ENCODE results near the gene HLA-F.

The HLA-F gene

GRCh38 chr6:29743025-29743424 is 19.8 kb downstream of the HLA-F start:
- H3K4me3 ChIP-seq (ENCODE audit: control insufficient read depth in 1 of 7, extremely low read depth in 1 of 7, insufficient read depth in 4 of 7, low read depth in 2 of 7, low read length in 6 of 7): no peak overlapping the region
- peaks cover 0 to 13% (median 5%) of the 10 kb centered on the region in 5 experiments for H3K27me3 ChIP-seq (replicated peaks in 2 of 5; ENCODE audit: control insufficient read depth in 4 of 5, insufficient read depth in 5 of 5, low read length in 4 of 5)
- 56% methylated on average over 1 of the region's 1 CpG for WGBS (ENCODE audit: insufficient coverage)
- peaks cover 0 to 4% (median under 1%) of the 10 kb centered on the region in 4 experiments for H3K4me1 ChIP-seq (ENCODE audit: control extremely low read depth in 1 of 4, control insufficient read depth in 4 of 4, insufficient read depth in 4 of 4, low read length in 3 of 4)
- CTCF ChIA-PET: interaction anchor here (1.0 to 1.8 kb wide), 2 partner anchors 37 to 92 kb away, joined by 4 to 5 read pairs; no protein-coding TSS in a partner anchor
- no peak overlapping the region for H3K27ac ChIP-seq (ENCODE audit: insufficient read depth in 1 of 2, low read depth in 1 of 2, low read length in 2 of 2, poor library complexity in 1 of 2, severe bottlenecking in 2 of 2)
- H3K9me3 ChIP-seq (ENCODE audit: control extremely low read depth in 1 of 5, control insufficient read depth in 4 of 5, insufficient read depth in 2 of 5, low read depth in 1 of 5, low read length in 4 of 5): no peaks in the 10 kb centered on the region
- DNase-seq: no peak
- no peaks in the 10 kb centered on the region for H3K36me3 ChIP-seq (ENCODE audit: control insufficient read depth in 4 of 4, insufficient read depth in 4 of 4, low read length in 3 of 4)
- POLR2A ChIA-PET: no interaction called here

GRCh38 chr6:29743568-29743967 is 20.3 kb downstream of the HLA-F start:
- H3K36me3 ChIP-seq (ENCODE audit: control insufficient read depth in 4 of 4, insufficient read depth in 4 of 4, low read length in 3 of 4): no peaks in the 10 kb centered on the region
- no peak for DNase-seq
- ChIA-PET CTCF (interaction anchor here (1.0 to 1.8 kb wide), 2 partner anchors 38 to 91 kb away, joined by 4 to 5 read pairs; no protein-coding TSS in a partner anchor), POLR2A (no interaction called here)
- H3K9me3 ChIP-seq (ENCODE audit: control extremely low read depth in 1 of 5, control insufficient read depth in 4 of 5, insufficient read depth in 2 of 5, low read depth in 1 of 5, low read length in 4 of 5): no peaks in the 10 kb centered on the region
- H3K4me3 ChIP-seq (ENCODE audit: control insufficient read depth in 1 of 7, extremely low read depth in 1 of 7, insufficient read depth in 4 of 7, low read depth in 2 of 7, low read length in 6 of 7): no peak overlapping the region
- peaks cover 0 to 13% (median 9%) of the 10 kb centered on the region in 5 experiments for H3K27me3 ChIP-seq (replicated peaks in 2 of 5; ENCODE audit: control insufficient read depth in 4 of 5, insufficient read depth in 5 of 5, low read length in 4 of 5)
- 100% methylated on average over 1 of the region's 6 CpGs for WGBS (ENCODE audit: insufficient coverage)
- peaks cover 0 to 9% (median 5%) of the 10 kb centered on the region in 4 experiments for H3K4me1 ChIP-seq (ENCODE audit: control extremely low read depth in 1 of 4, control insufficient read depth in 4 of 4, insufficient read depth in 4 of 4, low read length in 3 of 4)
- H3K27ac ChIP-seq (ENCODE audit: insufficient read depth in 1 of 2, low read depth in 1 of 2, low read length in 2 of 2, poor library complexity in 1 of 2, severe bottlenecking in 2 of 2): no peak overlapping the region

DNA sequence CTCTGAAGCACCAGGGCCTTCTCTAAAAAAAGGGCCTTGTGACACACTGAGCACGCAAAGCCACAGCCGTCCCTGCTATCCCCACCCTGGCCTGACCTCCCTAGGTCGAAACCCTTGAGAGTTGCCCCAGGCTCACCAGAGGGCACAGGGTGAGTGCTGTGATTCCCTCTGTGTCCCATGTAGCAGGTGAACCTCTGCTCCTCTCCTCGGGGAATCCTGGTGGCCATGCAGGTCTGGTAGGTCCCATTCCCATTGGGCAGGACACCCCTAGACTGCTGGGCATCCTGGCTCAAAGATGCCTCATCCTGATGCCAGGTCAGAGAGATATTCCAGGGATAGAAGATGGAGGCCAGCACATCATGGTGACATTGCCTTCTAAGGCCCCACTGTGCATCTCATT is 20.9 kb downstream of the HLA-F start:
- ChIA-PET CTCF (no interaction called here), POLR2A (no interaction called here)
- Histone ChIP-seq H3K4me1 (ENCODE audit: control extremely low read depth in 1 of 4, control insufficient read depth in 4 of 4, insufficient read depth in 4 of 4, low read length in 3 of 4) (peaks cover 0 to 14% (median 9%) of the 10 kb centered on the region in 4 experiments), H3K36me3 (ENCODE audit: control insufficient read depth in 4 of 4, insufficient read depth in 4 of 4, low read length in 3 of 4) (no peaks in the 10 kb centered on the region), H3K4me3 (ENCODE audit: control insufficient read depth in 1 of 7, extremely low read depth in 1 of 7, insufficient read depth in 4 of 7, low read depth in 2 of 7, low read length in 6 of 7) (no peak overlapping the region), H3K9me3 (ENCODE audit: control extremely low read depth in 1 of 5, control insufficient read depth in 4 of 5, insufficient read depth in 2 of 5, low read depth in 1 of 5, low read length in 4 of 5) (no peaks in the 10 kb centered on the region), H3K27me3 (replicated peaks in 2 of 5; ENCODE audit: control insufficient read depth in 4 of 5, insufficient read depth in 5 of 5, low read length in 4 of 5) (peaks cover 0 to 13% (median 9%) of the 10 kb centered on the region in 5 experiments), H3K27ac (ENCODE audit: insufficient read depth in 1 of 2, low read depth in 1 of 2, low read length in 2 of 2, poor library complexity in 1 of 2, severe bottlenecking in 2 of 2) (no peak overlapping the region)
- no peak for DNase-seq
- 100% methylated on average over 4 of the region's 4 CpGs for WGBS (ENCODE audit: insufficient coverage)

- Histone ChIP-seq H3K9me3 (ENCODE audit: control extremely low read depth in 1 of 5, control insufficient read depth in 4 of 5, insufficient read depth in 2 of 5, low read depth in 1 of 5, low read length in 4 of 5) (no peaks in the 10 kb centered on the region), H3K4me1 (ENCODE audit: control extremely low read depth in 1 of 4, control insufficient read depth in 4 of 4, insufficient read depth in 4 of 4, low read length in 3 of 4) (peaks cover 3 to 19% (median 10%) of the 10 kb centered on the region in 4 experiments), H3K4me3 (ENCODE audit: control insufficient read depth in 1 of 7, extremely low read depth in 1 of 7, insufficient read depth in 4 of 7, low read depth in 2 of 7, low read length in 6 of 7) (no peak overlapping the region), H3K27me3 (replicated peaks in 2 of 5; ENCODE audit: control insufficient read depth in 4 of 5, insufficient read depth in 5 of 5, low read length in 4 of 5) (peaks cover 0 to 16% (median 9%) of the 10 kb centered on the region in 5 experiments), H3K36me3 (ENCODE audit: control insufficient read depth in 4 of 4, insufficient read depth in 4 of 4, low read length in 3 of 4) (no peaks in the 10 kb centered on the region), H3K27ac (ENCODE audit: insufficient read depth in 1 of 2, low read depth in 1 of 2, low read length in 2 of 2, poor library complexity in 1 of 2, severe bottlenecking in 2 of 2) (no peak overlapping the region)
- ChIA-PET CTCF (no interaction called here), POLR2A (no interaction called here)
- 100% methylated on average over 4 of the region's 4 CpGs for WGBS (ENCODE audit: insufficient coverage)
- DNase-seq: no peak
Observed at GRCh38 chr6:29744621-29745020, 21.4 kb downstream of the HLA-F start.

DNA sequence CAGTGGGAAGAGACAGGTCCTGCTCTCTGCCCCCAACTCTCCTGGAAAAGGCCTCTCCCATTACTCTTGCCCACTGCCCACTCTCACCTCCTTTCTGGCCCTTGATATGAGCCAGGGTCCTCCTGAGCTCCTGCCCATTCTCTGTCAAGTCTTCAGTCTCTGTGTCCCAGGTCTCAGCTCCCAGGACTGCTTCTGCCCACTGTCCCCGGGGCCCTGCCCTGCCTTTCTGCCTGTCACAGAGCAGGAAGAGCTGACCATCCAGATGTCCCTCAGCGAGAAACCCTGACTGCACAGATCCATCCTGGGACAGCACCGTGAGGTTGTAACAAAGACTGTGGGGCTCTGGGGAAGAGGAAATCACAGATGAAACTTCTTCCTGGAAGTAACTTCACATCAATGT is 22.2 kb downstream of the HLA-F start:
- DNase-seq: no peak
- Histone ChIP-seq H3K27ac (ENCODE audit: insufficient read depth in 1 of 2, low read depth in 1 of 2, low read length in 2 of 2, poor library complexity in 1 of 2, severe bottlenecking in 2 of 2) (no peak overlapping the region), H3K36me3 (ENCODE audit: control insufficient read depth in 4 of 4, insufficient read depth in 4 of 4, low read length in 3 of 4) (no peaks in the 10 kb centered on the region), H3K4me3 (ENCODE audit: control insufficient read depth in 1 of 7, extremely low read depth in 1 of 7, insufficient read depth in 4 of 7, low read depth in 2 of 7, low read length in 6 of 7) (no peak overlapping the region), H3K4me1 (ENCODE audit: control extremely low read depth in 1 of 4, control insufficient read depth in 4 of 4, insufficient read depth in 4 of 4, low read length in 3 of 4) (peaks cover 3 to 20% (median 10%) of the 10 kb centered on the region in 4 experiments), H3K27me3 (replicated peaks in 2 of 5; ENCODE audit: control insufficient read depth in 4 of 5, insufficient read depth in 5 of 5, low read length in 4 of 5) (peaks cover 0 to 21% (median 9%) of the 10 kb centered on the region in 5 experiments), H3K9me3 (ENCODE audit: control extremely low read depth in 1 of 5, control insufficient read depth in 4 of 5, insufficient read depth in 2 of 5, low read depth in 1 of 5, low read length in 4 of 5) (no peaks in the 10 kb centered on the region)
- ChIA-PET POLR2A (no interaction called here), CTCF (no interaction called here)
- WGBS (ENCODE audit: insufficient coverage): no CpG with 5 or more reads among the region's 3 CpGs

DNA sequence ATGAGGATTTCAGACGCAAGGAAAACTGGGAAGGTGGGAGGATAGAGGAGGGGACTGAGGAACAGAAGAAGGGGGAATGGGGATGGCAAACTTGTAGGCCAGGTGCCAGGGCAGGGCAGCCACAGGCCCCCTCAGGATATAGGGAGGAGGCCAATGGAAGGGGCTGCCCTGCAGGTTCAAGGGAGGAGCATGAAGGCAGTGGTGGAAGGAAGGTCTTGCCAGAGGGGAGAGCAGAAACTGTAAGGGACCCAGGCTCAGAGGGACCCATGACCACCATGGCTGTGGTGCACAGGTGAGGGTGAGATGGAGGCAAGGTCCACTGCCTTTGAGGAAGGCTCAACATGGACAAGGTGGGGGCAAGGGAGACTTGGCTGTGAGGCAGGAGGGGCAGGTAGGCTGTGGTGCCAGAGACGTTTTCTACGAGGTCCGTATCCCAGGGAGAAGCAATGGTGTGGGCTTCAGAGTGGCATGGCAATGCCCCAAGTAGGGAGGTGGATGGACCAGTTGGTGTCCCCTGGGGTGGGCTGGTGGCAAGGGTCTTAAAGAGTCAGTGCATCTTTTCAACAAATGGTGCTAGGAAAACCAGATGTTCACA is 22.7 kb downstream of the HLA-F start:
- POLR2A ChIA-PET: no interaction called here
- no peaks in the 10 kb centered on the region for H3K36me3 ChIP-seq (ENCODE audit: control insufficient read depth in 4 of 4, insufficient read depth in 4 of 4, low read length in 3 of 4)
- WGBS (ENCODE audit: insufficient coverage): 84% methylated on average over 4 of the region's 4 CpGs
- H3K4me1 ChIP-seq (ENCODE audit: control extremely low read depth in 1 of 4, control insufficient read depth in 4 of 4, insufficient read depth in 4 of 4, low read length in 3 of 4): peaks cover 3 to 20% (median 10%) of the 10 kb centered on the region in 4 experiments
- no peaks in the 10 kb centered on the region for H3K9me3 ChIP-seq (ENCODE audit: control extremely low read depth in 1 of 5, control insufficient read depth in 4 of 5, insufficient read depth in 2 of 5, low read depth in 1 of 5, low read length in 4 of 5)
- peaks cover 0 to 21% (median 9%) of the 10 kb centered on the region in 5 experiments for H3K27me3 ChIP-seq (replicated peaks in 2 of 5; ENCODE audit: control insufficient read depth in 4 of 5, insufficient read depth in 5 of 5, low read length in 4 of 5)
- DNase-seq: no peak
- H3K4me3 ChIP-seq (ENCODE audit: control insufficient read depth in 1 of 7, extremely low read depth in 1 of 7, insufficient read depth in 4 of 7, low read depth in 2 of 7, low read length in 6 of 7): no peak overlapping the region
- H3K27ac ChIP-seq (ENCODE audit: insufficient read depth in 1 of 2, low read depth in 1 of 2, low read length in 2 of 2, poor library complexity in 1 of 2, severe bottlenecking in 2 of 2): no peak overlapping the region
- CTCF ChIA-PET: no interaction called here

DNA sequence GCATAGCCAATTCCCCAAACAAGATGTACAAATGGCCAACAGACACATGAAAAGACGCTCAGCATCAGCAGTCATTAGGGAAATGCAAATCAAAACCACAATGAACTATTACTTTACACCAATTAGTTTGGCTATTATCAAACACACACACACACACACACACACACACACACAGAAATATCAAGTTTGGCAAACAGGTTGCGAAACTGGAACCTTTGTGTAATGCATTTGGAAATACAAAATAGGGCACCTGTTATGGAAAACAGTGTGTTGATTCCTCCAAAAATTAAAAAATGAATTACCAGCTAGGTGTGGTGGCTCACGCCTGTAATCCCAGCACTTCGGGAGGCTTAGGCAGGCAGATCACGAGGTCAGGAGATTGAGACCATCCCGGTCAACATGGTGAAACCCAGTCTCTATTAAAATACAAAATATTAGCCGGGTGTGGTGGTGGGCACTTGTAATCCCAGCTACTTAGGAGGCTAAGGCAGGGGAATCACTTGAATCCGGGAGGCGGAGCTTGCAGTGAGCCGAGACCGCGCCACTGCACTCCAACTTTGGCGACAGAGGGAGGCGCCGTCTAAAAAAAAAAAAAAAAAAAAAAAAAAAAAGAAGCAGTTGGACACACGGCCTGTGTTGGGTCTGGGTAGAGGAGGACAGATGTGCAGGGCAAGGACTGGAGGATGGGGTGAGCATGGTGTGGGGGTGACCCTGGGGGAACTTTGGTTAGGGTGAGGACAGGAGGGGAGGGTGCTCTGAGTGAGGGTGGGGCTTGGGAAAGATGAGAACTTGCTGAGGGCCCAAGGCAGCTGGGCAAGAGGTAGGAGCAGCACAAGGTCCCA is 23.8 kb downstream of the HLA-F start:
- no peaks in the 10 kb centered on the region for H3K36me3 ChIP-seq (ENCODE audit: control insufficient read depth in 4 of 4, insufficient read depth in 4 of 4, low read length in 3 of 4)
- no peak overlapping the region for H3K27ac ChIP-seq (ENCODE audit: insufficient read depth in 1 of 2, low read depth in 1 of 2, low read length in 2 of 2, poor library complexity in 1 of 2, severe bottlenecking in 2 of 2)
- 93% methylated on average over 3 of the region's 16 CpGs for WGBS (ENCODE audit: insufficient coverage)
- ChIA-PET CTCF (interaction anchor here (0.6 to 8.7 kb wide), 3 partner anchors 12 to 375 kb away, joined by 3 to 118 read pairs (median 3); no protein-coding TSS in a partner anchor), POLR2A (no interaction called here)
- H3K4me1 ChIP-seq (ENCODE audit: control extremely low read depth in 1 of 4, control insufficient read depth in 4 of 4, insufficient read depth in 4 of 4, low read length in 3 of 4): peaks cover 3 to 26% (median 12%) of the 10 kb centered on the region in 4 experiments
- no peak for DNase-seq
- no peaks in the 10 kb centered on the region for H3K9me3 ChIP-seq (ENCODE audit: control extremely low read depth in 1 of 5, control insufficient read depth in 4 of 5, insufficient read depth in 2 of 5, low read depth in 1 of 5, low read length in 4 of 5)
- peaks cover 0 to 21% (median 9%) of the 10 kb centered on the region in 5 experiments for H3K27me3 ChIP-seq (replicated peaks in 2 of 5; ENCODE audit: control insufficient read depth in 4 of 5, insufficient read depth in 5 of 5, low read length in 4 of 5)
- no peak overlapping the region for H3K4me3 ChIP-seq (ENCODE audit: control insufficient read depth in 1 of 7, extremely low read depth in 1 of 7, insufficient read depth in 4 of 7, low read depth in 2 of 7, low read length in 6 of 7)
